Upper lobe of left lung (tissue), 6 donors: ENCODE measurements around the gene MYO3B. TPM values are rescaled to one million over a fixed set of nuclear protein-coding genes. Genes with fewer than 3 reads are reported as not detected.

Source experiments
- ATAC-seq, 2 donors: fragments of 200-7000 bp; cut with Tn5 transposase; one replicate each; pipeline ENCODE4 v1.9.1; 2022; ENCODE audit warnings: mild to moderate bottlenecking in 2 of 2, moderate library complexity in 2 of 2; ENCODE audit not compliant: low FRiP score in 2 of 2
- DNase-seq, 2 donors: peaks; one replicate each; pipeline ENCODE4 v3.0.0-alpha.2; 2019 to 2020
- H3K27ac ChIP-seq, 4 donors: fragments of 200-600 bp; sonication (generic); one replicate each; pipeline ENCODE4 v1.5.1; 2016 to 2019
- H3K27me3 ChIP-seq, 4 donors: fragments of 200-600 bp; sonication (generic); one replicate each; pipeline ENCODE4 v1.5.1; 2017 to 2019
- H3K36me3 ChIP-seq, 4 donors: fragments of 200-600 bp; sonication (generic); one replicate each; pipeline ENCODE4 v1.5.1; 2016 to 2019
- H3K4me1 ChIP-seq, 4 donors: fragments of 200-600 bp; sonication (generic); one replicate each; pipeline ENCODE4 v1.5.1; 2018 to 2019
- H3K4me3 ChIP-seq, 4 donors: fragments of 200-600 bp; sonication (generic); one replicate each; pipeline ENCODE4 v1.5.1; 2017 to 2019; ENCODE audit warnings: mild to moderate bottlenecking in 2 of 4, moderate library complexity in 1 of 4
- H3K9me3 ChIP-seq, 4 donors: fragments of 200-600 bp; sonication (generic); one replicate each; pipeline ENCODE4 v1.5.1; 2018 to 2019
- CTCF ChIP-seq, 6 experiments: fragments of 450-650 bp in 4 of 6; fragments of 200-600 bp in 2 of 6; sonication (generic) in 2 of 6; IDR thresholded peaks; one replicate each; pipeline ENCODE4 v1.5.1; 2016 to 2019; ENCODE audit warnings: antibody characterized with exemption in 6 of 6
- EP300 ChIP-seq, 4 donors: sonication (generic); formaldehyde crosslinking; IDR thresholded peaks; one replicate each; pipeline ENCODE4 v1.5.1; 2017; ENCODE audit warnings: antibody characterized with exemption in 4 of 4, control low read depth in 2 of 4
- POLR2A ChIP-seq, 4 donors: fragments of 450-650 bp; IDR thresholded peaks; one replicate each; pipeline ENCODE4 v1.5.1; 2016 to 2017; ENCODE audit warnings: antibody characterized with exemption in 4 of 4, mild to moderate bottlenecking in 2 of 4
- POLR2AphosphoS5 ChIP-seq, 2 donors: sonication (generic); formaldehyde crosslinking; IDR thresholded peaks; one replicate each; pipeline ENCODE4 v1.5.1; 2017; ENCODE audit warnings: antibody characterized with exemption in 2 of 2
- WGBS, 2 donors: methylation state at CpG; one replicate each; pipeline ENCODE4 v1.1.5; 2017 to 2018; 5-methylcytosine and 5-hydroxymethylcytosine counted together
- total RNA-seq, 6 donors: library from RNA; depleted of rRNA in 4 of 6; stranded (reverse); fragments of >200 nt in 4 of 6; gene quantifications; one replicate each; pipeline versions ENCODE4 v1.1.0 to v1.2.1, GENCODE V29; 2016 to 2021
- donor health status: DM: no; HTN: no; CAD: no; lungs with moderate emphysema.
- donor health status: DM: no; HTN: yes; CAD: no; lungs with severe emphysema.

Gene MYO3B
- total RNA-seq, 6 donors from 2014 or later: 0.09 to 0.20 (median 0.13) TPM; not detected in 3

DNA sequence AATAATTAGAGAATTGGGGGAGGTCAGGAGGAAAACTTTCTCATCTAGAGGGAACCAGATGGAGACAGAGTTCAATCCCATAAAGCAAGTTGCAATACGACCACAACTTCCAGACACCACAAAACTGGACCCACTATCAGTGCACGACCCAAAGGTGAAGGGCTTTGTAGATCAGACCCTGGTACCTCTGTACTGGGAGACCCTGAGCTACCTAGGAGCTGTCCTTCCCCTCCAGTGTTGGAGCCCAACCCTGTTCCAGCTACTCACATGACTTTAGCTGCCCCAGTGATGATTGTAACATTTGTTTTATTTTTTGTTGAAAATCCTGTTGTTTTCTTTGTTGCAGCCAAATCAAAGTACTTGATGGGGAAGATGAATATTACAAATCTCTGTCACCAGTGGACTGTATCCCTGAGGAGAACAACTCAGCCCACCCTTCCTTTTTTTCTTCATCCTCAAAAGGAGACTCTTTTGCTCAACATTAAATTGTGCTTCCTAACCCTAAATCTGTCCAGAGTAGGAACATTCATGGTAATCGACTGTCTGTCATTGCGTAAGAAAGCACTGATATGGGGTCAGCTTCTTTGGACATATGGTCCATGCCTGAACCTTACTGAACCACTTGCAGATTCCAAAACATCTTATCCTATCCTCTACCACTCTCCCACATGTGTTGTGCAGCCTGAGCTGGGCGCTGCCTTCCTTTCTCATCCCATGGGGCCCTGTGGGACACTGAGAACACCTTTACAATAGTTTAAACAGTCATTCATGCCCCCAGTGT, 474.9 kb downstream of the MYO3B start:
- TF ChIP-seq EP300 (IDR thresholded peaks at IDR 0.05): no peak
- TF ChIP-seq POLR2A (IDR thresholded peaks at IDR 0.05): no peak
- no peak for TF ChIP-seq POLR2AphosphoS5 (IDR thresholded peaks at IDR 0.05)
- TF ChIP-seq CTCF (IDR thresholded peaks at IDR 0.05): no peak
- H3K4me1 ChIP-seq: no peaks in the 10 kb centered on the region
- H3K9me3 ChIP-seq: no peaks in the 10 kb centered on the region
- no peak overlapping the region for H3K4me3 ChIP-seq
- 85 to 95% methylated on average over 5 of the region's 5 CpGs for WGBS, 2 donors
- ATAC-seq: peak in 1 of 2 donors; percentile 51
- no peak for DNase-seq
- H3K27me3 ChIP-seq: no peaks in the 10 kb centered on the region
- H3K27ac ChIP-seq: no peak overlapping the region
- no peaks in the 10 kb centered on the region for H3K36me3 ChIP-seq

DNA sequence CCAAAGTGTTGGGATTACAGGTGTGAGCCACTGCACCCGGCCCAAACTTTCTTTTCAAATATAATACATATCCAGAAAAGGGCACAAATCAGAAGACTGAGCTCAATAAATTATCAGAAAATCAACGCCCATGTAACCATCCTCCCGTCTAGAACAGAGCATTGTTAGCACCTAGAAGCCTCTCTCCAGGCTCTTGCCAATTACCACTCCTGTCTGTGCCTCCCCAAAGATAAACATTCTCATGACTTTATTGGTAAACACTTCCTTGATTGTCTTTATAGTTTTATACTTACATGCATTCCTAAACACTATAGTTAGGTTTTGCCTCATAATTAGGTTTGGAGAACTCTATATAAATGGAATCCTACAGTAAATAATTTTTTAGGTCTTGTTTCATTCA, 478.7 kb downstream of the MYO3B start:
- ATAC-seq: no peak

GRCh38 chr2:170660409-170660808, 482.5 kb downstream of the MYO3B start:
- no peak overlapping the region for H3K27ac ChIP-seq
- H3K4me3 ChIP-seq: no peak overlapping the region
- ATAC-seq (no peak), DNase-seq (no peak)
- no peaks in the 10 kb centered on the region for H3K9me3 ChIP-seq
- no peaks in the 10 kb centered on the region for H3K27me3 ChIP-seq
- no peaks in the 10 kb centered on the region for H3K4me1 ChIP-seq
- TF ChIP-seq EP300 (IDR thresholded peaks at IDR 0.05): no peak
- TF ChIP-seq CTCF (IDR thresholded peaks at IDR 0.05): no peak
- TF ChIP-seq POLR2A (IDR thresholded peaks at IDR 0.05): no peak
- TF ChIP-seq POLR2AphosphoS5 (IDR thresholded peaks at IDR 0.05): no peak
- no peaks in the 10 kb centered on the region for H3K36me3 ChIP-seq
- WGBS, 2 donors: 33 to 35% methylated on average over 1 of the region's 1 CpG

More for the DNA sequence above, 478.7 kb downstream of the MYO3B start:
- H3K4me3 ChIP-seq: no peak overlapping the region
- H3K9me3 ChIP-seq: no peaks in the 10 kb centered on the region
- no peaks in the 10 kb centered on the region for H3K27me3 ChIP-seq
- H3K4me1 ChIP-seq: no peaks in the 10 kb centered on the region
- no peaks in the 10 kb centered on the region for H3K36me3 ChIP-seq
- no peak for DNase-seq
- WGBS, 2 donors: 72 to 79% methylated on average over 3 of the region's 3 CpGs
- H3K27ac ChIP-seq: no peak overlapping the region
- TF ChIP-seq EP300 (IDR thresholded peaks at IDR 0.05) (no peak), CTCF (IDR thresholded peaks at IDR 0.05) (no peak), POLR2AphosphoS5 (IDR thresholded peaks at IDR 0.05) (no peak), POLR2A (IDR thresholded peaks at IDR 0.05) (no peak)

GRCh38 chr2:170665743-170666142, 487.8 kb downstream of the MYO3B start:
- no peaks in the 10 kb centered on the region for H3K4me1 ChIP-seq
- H3K27me3 ChIP-seq: no peaks in the 10 kb centered on the region
- 72 to 81% methylated on average over 5 of the region's 5 CpGs for WGBS, 2 donors
- H3K27ac ChIP-seq: no peak overlapping the region
- TF ChIP-seq POLR2AphosphoS5 (IDR thresholded peaks at IDR 0.05) (no peak), EP300 (IDR thresholded peaks at IDR 0.05) (no peak), POLR2A (IDR thresholded peaks at IDR 0.05) (no peak), CTCF (IDR thresholded peaks at IDR 0.05) (no peak)
- ATAC-seq (no peak), DNase-seq (no peak)
- no peak overlapping the region for H3K4me3 ChIP-seq
- H3K36me3 ChIP-seq: no peaks in the 10 kb centered on the region
- no peaks in the 10 kb centered on the region for H3K9me3 ChIP-seq

GRCh38 chr2:170669909-170670308, 492.0 kb downstream of the MYO3B start:
- no peak for ATAC-seq
- Histone ChIP-seq H3K4me3 (no peak overlapping the region), H3K36me3 (no peaks in the 10 kb centered on the region), H3K9me3 (no peaks in the 10 kb centered on the region), H3K4me1 (no peaks in the 10 kb centered on the region), H3K27ac (no peak overlapping the region), H3K27me3 (no peaks in the 10 kb centered on the region)
- WGBS, 2 donors: 90 to 94% methylated on average over 3 of the region's 3 CpGs
- DNase-seq: no peak
- no peak for TF ChIP-seq POLR2AphosphoS5 (IDR thresholded peaks at IDR 0.05)
- no peak for TF ChIP-seq EP300 (IDR thresholded peaks at IDR 0.05)
- no peak for TF ChIP-seq CTCF (IDR thresholded peaks at IDR 0.05)
- TF ChIP-seq POLR2A (IDR thresholded peaks at IDR 0.05): no peak
